WTC11 (cell line): ENCODE data around the gene FPR3.

Experiments used
- CREB1 ChIP-seq: sonication (generic); formaldehyde crosslinking; IDR thresholded peaks from 2 replicates; pipeline ENCODE4 v1.8.0; 2023; ENCODE audit warnings: mild to moderate bottlenecking, missing genetic modification reagents
- ELF4 ChIP-seq: sonication (generic); formaldehyde crosslinking; IDR thresholded peaks from 2 replicates; pipeline ENCODE4 v1.8.1; 2022; ENCODE audit warnings: low read depth, mild to moderate bottlenecking, moderate library complexity, missing genetic modification reagents
- NFE2L1 ChIP-seq: sonication (generic); formaldehyde crosslinking; IDR thresholded peaks from 2 replicates; pipeline ENCODE4 v1.8.1; 2023; ENCODE audit warnings: missing genetic modification reagents
- ZNF138 ChIP-seq: sonication (generic); formaldehyde crosslinking; conservative IDR thresholded peaks from 2 replicates; pipeline ENCODE4 v1.8.1; 2022; ENCODE audit warnings: mild to moderate bottlenecking, moderate library complexity, missing genetic modification reagents
- ZNF317 ChIP-seq: sonication (generic); formaldehyde crosslinking; IDR thresholded peaks from 2 replicates; pipeline ENCODE4 v1.8.1; 2023; ENCODE audit warnings: low read depth, mild to moderate bottlenecking, moderate library complexity, missing genetic modification reagents, borderline replicate concordance
- TF ChIP-seq, protein P1 (sequence below): sonication (generic); formaldehyde crosslinking; IDR thresholded peaks from 2 replicates; pipeline ENCODE4 v1.8.1; 2022; ENCODE audit warnings: low read depth, mild to moderate bottlenecking, moderate library complexity, missing genetic modification reagents, borderline replicate concordance
- TF ChIP-seq, protein P2 (sequence below): sonication (generic); formaldehyde crosslinking; IDR thresholded peaks from 2 replicates; pipeline ENCODE4 v1.8.1; 2023; ENCODE audit warnings: mild to moderate bottlenecking, missing genetic modification reagents, moderate library complexity
- TF ChIP-seq, protein P3 (sequence below): fragments of 200-600 bp; IDR thresholded peaks from 2 replicates; pipeline ENCODE4 v1.8.0; 2022; ENCODE audit warnings: antibody characterized with exemption
- TF ChIP-seq, protein P4 (sequence below): sonication (generic); formaldehyde crosslinking; IDR thresholded peaks from 2 replicates; pipeline ENCODE4 v1.8.1; 2022; ENCODE audit warnings: mild to moderate bottlenecking, missing genetic modification reagents, moderate library complexity, borderline replicate concordance

DNA sequence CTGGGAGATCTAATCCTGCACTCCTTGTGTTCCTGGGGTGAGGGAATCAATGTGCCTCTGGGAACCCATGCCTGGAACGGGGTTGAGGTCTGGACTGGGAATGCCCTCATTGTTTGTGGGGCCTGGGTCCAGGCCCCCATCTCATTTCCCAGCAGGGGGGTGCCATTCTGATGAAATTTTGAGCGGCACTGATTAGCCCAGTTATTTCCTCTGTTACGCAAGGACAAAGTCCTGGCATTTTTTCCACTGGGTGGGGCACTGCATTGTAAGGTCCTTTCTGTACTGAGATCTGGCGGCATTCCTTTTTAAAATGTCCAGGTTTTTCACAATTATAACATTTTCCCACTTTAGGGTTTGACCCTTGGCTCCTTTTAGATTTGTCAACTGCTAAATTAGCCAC lies 14.8 kb downstream of the FPR3 start:
- no peak for TF ChIP-seq CREB1 (CRISPR knock-in tag)
- no peak for TF ChIP-seq ZNF317 (CRISPR knock-in tag)
- TF ChIP-seq, protein P1, sequence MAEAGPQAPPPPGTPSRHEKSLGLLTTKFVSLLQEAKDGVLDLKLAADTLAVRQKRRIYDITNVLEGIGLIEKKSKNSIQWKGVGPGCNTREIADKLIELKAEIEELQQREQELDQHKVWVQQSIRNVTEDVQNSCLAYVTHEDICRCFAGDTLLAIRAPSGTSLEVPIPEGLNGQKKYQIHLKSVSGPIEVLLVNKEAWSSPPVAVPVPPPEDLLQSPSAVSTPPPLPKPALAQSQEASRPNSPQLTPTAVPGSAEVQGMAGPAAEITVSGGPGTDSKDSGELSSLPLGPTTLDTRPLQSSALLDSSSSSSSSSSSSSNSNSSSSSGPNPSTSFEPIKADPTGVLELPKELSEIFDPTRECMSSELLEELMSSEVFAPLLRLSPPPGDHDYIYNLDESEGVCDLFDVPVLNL (CRISPR knock-in tag), result no peak
- TF ChIP-seq, protein P2, sequence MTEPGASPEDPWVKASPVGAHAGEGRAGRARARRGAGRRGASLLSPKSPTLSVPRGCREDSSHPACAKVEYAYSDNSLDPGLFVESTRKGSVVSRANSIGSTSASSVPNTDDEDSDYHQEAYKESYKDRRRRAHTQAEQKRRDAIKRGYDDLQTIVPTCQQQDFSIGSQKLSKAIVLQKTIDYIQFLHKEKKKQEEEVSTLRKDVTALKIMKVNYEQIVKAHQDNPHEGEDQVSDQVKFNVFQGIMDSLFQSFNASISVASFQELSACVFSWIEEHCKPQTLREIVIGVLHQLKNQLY (CRISPR knock-in tag), result no peak
- TF ChIP-seq, protein P3, sequence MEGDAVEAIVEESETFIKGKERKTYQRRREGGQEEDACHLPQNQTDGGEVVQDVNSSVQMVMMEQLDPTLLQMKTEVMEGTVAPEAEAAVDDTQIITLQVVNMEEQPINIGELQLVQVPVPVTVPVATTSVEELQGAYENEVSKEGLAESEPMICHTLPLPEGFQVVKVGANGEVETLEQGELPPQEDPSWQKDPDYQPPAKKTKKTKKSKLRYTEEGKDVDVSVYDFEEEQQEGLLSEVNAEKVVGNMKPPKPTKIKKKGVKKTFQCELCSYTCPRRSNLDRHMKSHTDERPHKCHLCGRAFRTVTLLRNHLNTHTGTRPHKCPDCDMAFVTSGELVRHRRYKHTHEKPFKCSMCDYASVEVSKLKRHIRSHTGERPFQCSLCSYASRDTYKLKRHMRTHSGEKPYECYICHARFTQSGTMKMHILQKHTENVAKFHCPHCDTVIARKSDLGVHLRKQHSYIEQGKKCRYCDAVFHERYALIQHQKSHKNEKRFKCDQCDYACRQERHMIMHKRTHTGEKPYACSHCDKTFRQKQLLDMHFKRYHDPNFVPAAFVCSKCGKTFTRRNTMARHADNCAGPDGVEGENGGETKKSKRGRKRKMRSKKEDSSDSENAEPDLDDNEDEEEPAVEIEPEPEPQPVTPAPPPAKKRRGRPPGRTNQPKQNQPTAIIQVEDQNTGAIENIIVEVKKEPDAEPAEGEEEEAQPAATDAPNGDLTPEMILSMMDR, result no peak
- no peak for TF ChIP-seq NFE2L1 (CRISPR knock-in tag)
- TF ChIP-seq, protein P4, sequence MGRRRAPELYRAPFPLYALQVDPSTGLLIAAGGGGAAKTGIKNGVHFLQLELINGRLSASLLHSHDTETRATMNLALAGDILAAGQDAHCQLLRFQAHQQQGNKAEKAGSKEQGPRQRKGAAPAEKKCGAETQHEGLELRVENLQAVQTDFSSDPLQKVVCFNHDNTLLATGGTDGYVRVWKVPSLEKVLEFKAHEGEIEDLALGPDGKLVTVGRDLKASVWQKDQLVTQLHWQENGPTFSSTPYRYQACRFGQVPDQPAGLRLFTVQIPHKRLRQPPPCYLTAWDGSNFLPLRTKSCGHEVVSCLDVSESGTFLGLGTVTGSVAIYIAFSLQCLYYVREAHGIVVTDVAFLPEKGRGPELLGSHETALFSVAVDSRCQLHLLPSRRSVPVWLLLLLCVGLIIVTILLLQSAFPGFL (CRISPR knock-in tag), result no peak
- no peak for TF ChIP-seq ZNF138 (CRISPR knock-in tag)
- no peak for TF ChIP-seq ELF4
